H9 (cell line): ENCODE results near the gene EFCAB11. TPM values are rescaled to one million over a fixed set of nuclear protein-coding genes. Genes with fewer than 3 reads are reported as not detected.

Source experiments
- DNase-seq: peaks from one replicate; pipeline ENCODE4 v3.0.0-alpha.2; 2017
- H2AFZ ChIP-seq: one replicate; pipeline ENCODE4 v1.6.1; 2013; ENCODE audit warnings: mild to moderate bottlenecking, low read length, control low read depth, moderate library complexity
- H2AK5ac ChIP-seq: 2 replicates; pipeline ENCODE4 v1.6.1; 2013; ENCODE audit warnings: low read length, control low read depth, mixed read lengths; ENCODE audit not compliant: insufficient read length
- H2BK120ac ChIP-seq: one replicate; pipeline ENCODE4 v1.6.1; 2013; ENCODE audit warnings: low read depth, mild to moderate bottlenecking, low read length, control low read depth, inconsistent platforms; ENCODE audit not compliant: poor library complexity, severe bottlenecking
- H2BK12ac ChIP-seq: 2 replicates; pipeline ENCODE4 v1.6.1; 2013; ENCODE audit warnings: low read length, control low read depth, mixed read lengths, low read depth; ENCODE audit not compliant: insufficient read length
- H2BK15ac ChIP-seq: 2 replicates; pipeline ENCODE4 v1.6.1; 2013; ENCODE audit warnings: low read depth, low read length, control low read depth
- H2BK20ac ChIP-seq: one replicate; pipeline ENCODE4 v1.6.1; 2013; ENCODE audit warnings: low read depth, mild to moderate bottlenecking, low read length, control low read depth, inconsistent platforms; ENCODE audit not compliant: poor library complexity, severe bottlenecking
- H2BK5ac ChIP-seq: 2 replicates; pipeline ENCODE4 v1.6.1; 2013; ENCODE audit warnings: low read length, control low read depth, mixed read lengths; ENCODE audit not compliant: insufficient read length
- H3K14ac ChIP-seq: 2 replicates; pipeline ENCODE4 v1.6.1; 2013; ENCODE audit warnings: low read length, control low read depth; ENCODE audit not compliant: insufficient read depth
- H3K18ac ChIP-seq: 2 replicates; pipeline ENCODE4 v1.6.1; 2013; ENCODE audit warnings: low read depth, mild to moderate bottlenecking, mixed read lengths, low read length, control low read depth; ENCODE audit not compliant: insufficient read length
- H3K23ac ChIP-seq: 2 replicates; pipeline ENCODE4 v1.6.1; 2013; ENCODE audit warnings: low read length, control low read depth, mixed read lengths, low read depth; ENCODE audit not compliant: insufficient read length
- H3K23me2 ChIP-seq: 2 replicates; pipeline ENCODE4 v1.6.1; 2013; ENCODE audit warnings: low read depth, mild to moderate bottlenecking, mixed read lengths, low read length, control low read depth; ENCODE audit not compliant: insufficient read length, poor library complexity, severe bottlenecking
- H3K27ac ChIP-seq: 2 replicates; pipeline ENCODE4 v1.5.1; 2013; ENCODE audit warnings: low read length, control low read depth, mixed read lengths, low read depth; ENCODE audit not compliant: insufficient read length
- H3K27me3 ChIP-seq: 2 replicates; pipeline ENCODE4 v1.6.1; 2013; ENCODE audit warnings: low read length, control low read depth, inconsistent platforms; ENCODE audit not compliant: insufficient read depth
- H3K4ac ChIP-seq: 2 replicates; pipeline ENCODE4 v1.6.1; 2013; ENCODE audit warnings: low read depth, mild to moderate bottlenecking, control low read depth, inconsistent platforms, low read length, moderate library complexity
- H3K4me1 ChIP-seq: 2 replicates; pipeline ENCODE4 v1.6.1; 2013; ENCODE audit warnings: low read length, control low read depth, inconsistent platforms; ENCODE audit not compliant: insufficient read depth
- H3K4me2 ChIP-seq: 2 replicates; pipeline ENCODE4 v1.6.1; 2013; ENCODE audit warnings: low read length, control low read depth, mixed read lengths; ENCODE audit not compliant: insufficient read length, insufficient read depth
- H3K56ac ChIP-seq: 2 replicates; pipeline ENCODE4 v1.6.1; 2013; ENCODE audit warnings: low read depth, mild to moderate bottlenecking, mixed read lengths, low read length, control low read depth; ENCODE audit not compliant: insufficient read length
- H3K79me1 ChIP-seq: 2 replicates; pipeline ENCODE4 v1.6.1; 2013; ENCODE audit warnings: low read depth, mild to moderate bottlenecking, moderate library complexity, low read length, control low read depth, inconsistent platforms; ENCODE audit not compliant: insufficient read depth, poor library complexity, severe bottlenecking
- H3K79me2 ChIP-seq: 2 replicates; pipeline ENCODE4 v1.6.1; 2013; ENCODE audit warnings: low read length, control low read depth, inconsistent platforms; ENCODE audit not compliant: insufficient read depth
- H3K9ac ChIP-seq: 2 replicates; pipeline ENCODE4 v1.6.1; 2013; ENCODE audit warnings: low read length, control low read depth, mixed read lengths; ENCODE audit not compliant: insufficient read length; ENCODE audit errors: extremely low read depth
- H3K9me3 ChIP-seq: one replicate; pipeline ENCODE4 v1.6.1; 2013; ENCODE audit warnings: low read depth, low read length, inconsistent platforms; ENCODE audit not compliant: control insufficient read depth
- H3T11ph ChIP-seq: one replicate; pipeline ENCODE4 v1.6.1; 2013; ENCODE audit warnings: mild to moderate bottlenecking, low read length, control low read depth, inconsistent platforms
- H4K20me1 ChIP-seq: one replicate; pipeline ENCODE4 v1.6.1; 2013; ENCODE audit not compliant: control insufficient read depth, insufficient read length, insufficient read depth
- H4K5ac ChIP-seq: 2 replicates; pipeline ENCODE4 v1.6.1; 2013; ENCODE audit warnings: low read depth, mild to moderate bottlenecking, mixed read lengths, low read length, control low read depth; ENCODE audit not compliant: insufficient read length
- H4K8ac ChIP-seq: replicated peaks from 2 replicates; pipeline ENCODE4 v1.6.1; 2013; ENCODE audit warnings: low read length, control low read depth, mixed read lengths, low read depth; ENCODE audit not compliant: insufficient read length
- H4K91ac ChIP-seq: 2 replicates; pipeline ENCODE4 v1.6.1; 2013; ENCODE audit warnings: low read depth, mild to moderate bottlenecking, moderate library complexity, mixed read lengths, low read length, control low read depth; ENCODE audit not compliant: insufficient read length
- H3K27ac Mint-ChIP-seq, 3 experiments: 2 replicates in 2 of 3; 3 replicates in 1 of 3; pipeline ENCODE4 v1.8.0; 2020 to 2021; ENCODE audit warnings: mixed read lengths in 3 of 3, mild to moderate bottlenecking in 1 of 3, moderate library complexity in 1 of 3
- H3K27me3 Mint-ChIP-seq: 2 replicates; pipeline ENCODE4 v1.8.0; 2021; ENCODE audit warnings: low read depth, mild to moderate bottlenecking, moderate library complexity, mixed read lengths
- H3K36me3 Mint-ChIP-seq, 3 experiments: 2 replicates in 2 of 3; 3 replicates in 1 of 3; pipeline ENCODE4 v1.8.0; 2020 to 2021; ENCODE audit warnings: low read depth in 3 of 3, mixed read lengths in 3 of 3; ENCODE audit not compliant: insufficient read depth in 1 of 3
- H3K4me1 Mint-ChIP-seq, 2 experiments: 2 replicates each; pipeline ENCODE4 v1.8.0; 2020; ENCODE audit warnings: mixed read lengths in 2 of 2
- H3K4me3 Mint-ChIP-seq, 2 experiments: 2 replicates in 1 of 2; 3 replicates in 1 of 2; pipeline ENCODE4 v1.8.0; 2020 to 2021; ENCODE audit warnings: mild to moderate bottlenecking in 2 of 2, mixed read lengths in 2 of 2, moderate library complexity in 1 of 2
- H3K9me3 Mint-ChIP-seq, 2 experiments: 2 replicates in 1 of 2; 3 replicates in 1 of 2; pipeline ENCODE4 v1.8.0; 2020; ENCODE audit warnings: mild to moderate bottlenecking in 2 of 2, mixed read lengths in 2 of 2, moderate library complexity in 1 of 2
- WGBS: extraction: QIAGEN DNeasy Blood & Tissue Kit; methylation state at CpG from one replicate; pipeline ENCODE4 v1.1.7; 2013; ENCODE audit warnings: missing lambda C conversion rate, low lambda C conversion rate, mixed read lengths; ENCODE audit not compliant: insufficient read length; ENCODE audit errors: extremely low coverage; 5-methylcytosine and 5-hydroxymethylcytosine counted together
- total RNA-seq: library from RNA; stranded (reverse); gene quantifications from 2 replicates; pipeline ENCODE4 v1.2.1, GENCODE V29; 2021
- TF ChIP-seq, protein P1 (sequence below): fragments of 200-600 bp; sonication (generic); conservative IDR thresholded peaks from 3 replicates; pipeline ENCODE4 v1.8.0; 2021; ENCODE audit warnings: antibody characterized with exemption, mild to moderate bottlenecking

The EFCAB11 gene
- total RNA-seq, 1 experiment from 2014 or later, result 17.4 TPM

DNA sequence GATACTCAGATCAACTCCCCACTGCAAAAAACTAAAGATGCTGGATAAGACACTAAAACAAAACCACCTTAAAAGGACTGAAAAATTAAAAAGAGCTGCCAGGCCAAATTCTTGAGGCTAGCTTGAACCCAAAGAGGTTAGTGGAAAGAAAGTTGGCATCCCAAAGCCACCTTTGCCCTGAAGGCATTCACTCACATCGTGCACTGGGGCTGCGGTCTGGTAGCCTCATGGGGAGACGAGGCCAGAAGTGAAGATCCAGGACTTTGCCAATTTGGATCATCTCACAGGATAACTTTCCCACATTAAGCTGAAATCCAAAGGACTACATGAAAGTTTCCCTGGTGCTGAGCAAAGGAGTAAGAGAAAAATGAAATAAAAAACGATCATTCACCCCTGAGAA, 63.9 kb downstream of the EFCAB11 start:
- Histone ChIP-seq H3K14ac (no peak overlapping the region), H3K4ac (no peak overlapping the region), H2BK20ac (no peak overlapping the region), H2BK12ac (no peak overlapping the region), H4K5ac (no peak overlapping the region), H2AK5ac (no peak overlapping the region), H3K4me2 (no peak overlapping the region), H2AFZ (no peak overlapping the region), H3K9ac (no peak overlapping the region), H4K91ac (no peak overlapping the region), H3K23ac (no peak overlapping the region), H3K27me3 (no peaks in the 10 kb centered on the region), H3K56ac (no peak overlapping the region), H4K20me1 (no peaks in the 10 kb centered on the region), H3K79me1 (no peaks in the 10 kb centered on the region), H3T11ph (no peak overlapping the region), H3K18ac (no peak overlapping the region), H3K27ac (no peak overlapping the region), H4K8ac (no peak overlapping the region), H2BK15ac (no peak overlapping the region), H3K9me3 (no peaks in the 10 kb centered on the region), H2BK120ac (no peak overlapping the region), H3K79me2 (no peaks in the 10 kb centered on the region), H3K23me2 (no peaks in the 10 kb centered on the region), H3K4me1 (no peaks in the 10 kb centered on the region; the same call in 1 of the 2 replicates), H2BK5ac (no peak overlapping the region)
- DNase-seq, result no peak
- WGBS, result no CpG with 5 or more reads among the region's 4 CpGs
- H3K36me3 Mint-ChIP-seq, result 0 out of 7 replicates have a peak, but pooled peaks cover 0 to 1% (median 0%) of the 10 kb centered on the region in 3 experiments
- H3K27me3 Mint-ChIP-seq, result peaks cover under 1% of the 10 kb centered on the region; the same call in 1 of the 2 replicates
- TF ChIP-seq, protein P1, sequence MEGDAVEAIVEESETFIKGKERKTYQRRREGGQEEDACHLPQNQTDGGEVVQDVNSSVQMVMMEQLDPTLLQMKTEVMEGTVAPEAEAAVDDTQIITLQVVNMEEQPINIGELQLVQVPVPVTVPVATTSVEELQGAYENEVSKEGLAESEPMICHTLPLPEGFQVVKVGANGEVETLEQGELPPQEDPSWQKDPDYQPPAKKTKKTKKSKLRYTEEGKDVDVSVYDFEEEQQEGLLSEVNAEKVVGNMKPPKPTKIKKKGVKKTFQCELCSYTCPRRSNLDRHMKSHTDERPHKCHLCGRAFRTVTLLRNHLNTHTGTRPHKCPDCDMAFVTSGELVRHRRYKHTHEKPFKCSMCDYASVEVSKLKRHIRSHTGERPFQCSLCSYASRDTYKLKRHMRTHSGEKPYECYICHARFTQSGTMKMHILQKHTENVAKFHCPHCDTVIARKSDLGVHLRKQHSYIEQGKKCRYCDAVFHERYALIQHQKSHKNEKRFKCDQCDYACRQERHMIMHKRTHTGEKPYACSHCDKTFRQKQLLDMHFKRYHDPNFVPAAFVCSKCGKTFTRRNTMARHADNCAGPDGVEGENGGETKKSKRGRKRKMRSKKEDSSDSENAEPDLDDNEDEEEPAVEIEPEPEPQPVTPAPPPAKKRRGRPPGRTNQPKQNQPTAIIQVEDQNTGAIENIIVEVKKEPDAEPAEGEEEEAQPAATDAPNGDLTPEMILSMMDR, result no peak
- no peaks in the 10 kb centered on the region; a peak in 1 of 5 replicates for H3K9me3 Mint-ChIP-seq
- H3K4me3 Mint-ChIP-seq, result no peak overlapping the region
- peaks cover 0 to 4% of the 10 kb centered on the region in 2 experiments; a peak in 1 of 4 replicates for H3K4me1 Mint-ChIP-seq
- H3K27ac Mint-ChIP-seq, result no peak overlapping the region
